ENCODE data around the gene APOL1.

APOL1 gene

DNA sequence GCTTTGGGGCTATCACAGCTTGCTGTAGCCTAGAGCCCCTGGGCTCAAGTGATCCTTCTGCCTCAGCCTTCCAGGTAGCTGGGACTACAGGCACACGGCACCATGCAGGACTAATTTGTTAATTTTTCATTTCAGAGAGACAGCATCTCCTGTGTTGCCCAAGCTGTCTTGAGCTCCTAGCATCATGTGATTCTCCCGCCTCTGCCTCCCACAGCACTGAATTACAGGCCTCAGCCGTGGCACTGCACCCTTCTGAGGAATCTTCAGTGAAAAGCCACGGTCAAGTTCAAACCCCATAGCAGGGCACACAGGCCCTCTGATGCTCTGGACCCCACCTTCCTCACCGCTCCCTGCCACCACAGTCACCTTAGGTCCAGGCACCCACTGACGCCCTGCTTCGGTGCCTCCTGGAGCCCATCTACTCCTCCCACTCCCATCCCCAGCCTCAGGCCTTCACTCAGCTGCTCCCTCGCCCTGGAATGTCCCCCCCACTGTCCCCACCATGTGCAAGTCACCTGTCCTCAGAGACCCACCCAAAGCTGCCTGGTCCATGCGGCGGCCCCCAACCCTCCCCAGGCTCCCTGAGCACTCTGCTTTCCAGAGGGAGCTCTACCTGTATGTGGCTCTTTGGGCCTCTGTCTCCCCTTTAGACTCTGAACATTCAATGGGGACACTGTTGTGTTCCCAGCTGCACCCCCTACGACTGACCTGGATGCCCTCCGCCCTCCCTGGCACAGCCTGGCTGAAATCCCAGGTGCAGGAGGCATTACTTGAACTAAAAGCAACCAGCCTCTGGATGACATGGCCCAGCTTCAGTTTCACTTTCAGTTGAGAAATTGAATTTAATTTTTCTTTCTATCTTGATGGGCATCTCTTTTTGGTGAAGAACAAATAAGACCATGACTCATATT is 15.2 kb upstream of the APOL1 start:
- no peak overlapping the region for H3K4me3 ChIP-seq (ENCODE audit: low read depth, low read length)
- no peaks in the 10 kb centered on the region for H3K79me2 ChIP-seq
- H3K27me3 ChIP-seq (ENCODE audit: control insufficient read depth, insufficient read depth, low read length): no peaks in the 10 kb centered on the region
- no peak overlapping the region for H2AFZ ChIP-seq
- H3K4me2 ChIP-seq (ENCODE audit: low read length): peak overlapping the region; percentile 93
- H3K9me3 ChIP-seq (ENCODE audit: control insufficient read depth, low read length): no peaks in the 10 kb centered on the region
- TF ChIP-seq, protein P1, sequence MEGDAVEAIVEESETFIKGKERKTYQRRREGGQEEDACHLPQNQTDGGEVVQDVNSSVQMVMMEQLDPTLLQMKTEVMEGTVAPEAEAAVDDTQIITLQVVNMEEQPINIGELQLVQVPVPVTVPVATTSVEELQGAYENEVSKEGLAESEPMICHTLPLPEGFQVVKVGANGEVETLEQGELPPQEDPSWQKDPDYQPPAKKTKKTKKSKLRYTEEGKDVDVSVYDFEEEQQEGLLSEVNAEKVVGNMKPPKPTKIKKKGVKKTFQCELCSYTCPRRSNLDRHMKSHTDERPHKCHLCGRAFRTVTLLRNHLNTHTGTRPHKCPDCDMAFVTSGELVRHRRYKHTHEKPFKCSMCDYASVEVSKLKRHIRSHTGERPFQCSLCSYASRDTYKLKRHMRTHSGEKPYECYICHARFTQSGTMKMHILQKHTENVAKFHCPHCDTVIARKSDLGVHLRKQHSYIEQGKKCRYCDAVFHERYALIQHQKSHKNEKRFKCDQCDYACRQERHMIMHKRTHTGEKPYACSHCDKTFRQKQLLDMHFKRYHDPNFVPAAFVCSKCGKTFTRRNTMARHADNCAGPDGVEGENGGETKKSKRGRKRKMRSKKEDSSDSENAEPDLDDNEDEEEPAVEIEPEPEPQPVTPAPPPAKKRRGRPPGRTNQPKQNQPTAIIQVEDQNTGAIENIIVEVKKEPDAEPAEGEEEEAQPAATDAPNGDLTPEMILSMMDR (IDR thresholded peaks at IDR 0.05): no peak
- peaks cover 3% of the 10 kb centered on the region for H3K4me1 ChIP-seq
- peak overlapping the region; percentile 75 for H3K27ac ChIP-seq
- no peaks in the 10 kb centered on the region for H3K36me3 ChIP-seq (ENCODE audit: control insufficient read depth, insufficient read depth, low read length)
- H3K9ac ChIP-seq: no peak overlapping the region

DNA sequence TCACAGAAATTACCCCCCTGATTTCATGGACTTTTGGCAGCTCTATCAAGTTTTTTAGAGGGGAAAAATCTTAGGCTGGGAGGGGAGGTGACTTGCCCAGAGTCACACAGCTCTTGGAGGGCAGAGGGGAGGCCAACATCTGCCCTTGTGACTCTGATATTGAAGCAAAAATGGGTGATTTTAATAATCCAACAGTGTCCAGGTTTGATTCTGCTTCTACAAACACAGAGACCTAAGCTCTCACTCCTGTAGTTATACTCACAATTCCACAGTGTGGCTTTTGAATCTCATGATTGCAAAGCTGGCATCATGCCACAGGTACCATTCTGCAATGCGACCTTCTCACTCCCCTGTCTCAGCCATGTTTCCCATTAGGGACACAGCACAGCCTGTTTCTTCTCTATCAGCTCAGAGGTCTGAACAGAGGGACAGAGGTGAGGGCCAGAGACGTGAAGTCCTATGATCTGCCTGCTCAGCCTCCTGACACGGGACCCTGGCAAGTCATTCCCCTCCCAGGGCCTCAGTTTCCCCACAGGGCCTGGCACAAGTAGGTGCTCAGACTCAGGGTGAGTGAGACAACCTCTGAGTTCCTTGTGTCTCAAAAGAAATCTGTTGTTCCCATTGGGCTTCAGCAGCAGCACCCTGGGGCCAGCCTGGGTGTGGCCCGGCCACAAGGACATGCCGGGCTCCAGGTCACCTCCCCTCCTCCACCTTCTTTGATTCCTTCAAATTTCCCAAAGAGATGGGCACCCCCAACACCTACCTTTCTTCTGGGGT is 14.4 kb upstream of the APOL1 start:
- H3K4me2 ChIP-seq (ENCODE audit: low read length): peak overlapping the region; percentile 93
- no peaks in the 10 kb centered on the region for H3K36me3 ChIP-seq (ENCODE audit: control insufficient read depth, insufficient read depth, low read length)
- H3K27ac ChIP-seq: peak overlapping the region; percentile 75
- H3K27me3 ChIP-seq (ENCODE audit: control insufficient read depth, insufficient read depth, low read length): no peaks in the 10 kb centered on the region
- H3K9ac ChIP-seq: no peak overlapping the region
- peaks cover 3% of the 10 kb centered on the region for H3K4me1 ChIP-seq
- H3K79me2 ChIP-seq: no peaks in the 10 kb centered on the region
- H2AFZ ChIP-seq: peak overlapping the region; percentile 83
- no peaks in the 10 kb centered on the region for H3K9me3 ChIP-seq (ENCODE audit: control insufficient read depth, low read length)
- peak overlapping the region; percentile 86 for H3K4me3 ChIP-seq (ENCODE audit: low read depth, low read length)
- TF ChIP-seq, protein P1 (IDR thresholded peaks at IDR 0.05): no peak

DNA sequence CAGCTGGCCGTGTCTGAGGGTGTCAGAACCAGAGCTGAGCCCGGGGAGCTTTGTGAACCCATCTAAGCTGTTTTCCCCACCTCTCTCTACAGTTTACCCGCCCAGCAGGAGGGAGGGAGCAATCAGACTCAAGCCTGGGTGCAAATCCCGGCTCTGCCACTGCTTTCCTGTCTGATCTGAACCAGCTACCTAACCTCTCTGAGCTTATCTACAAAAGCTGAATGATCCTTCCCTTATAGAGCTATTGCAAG is 13.9 kb upstream of the APOL1 start:
- H3K36me3 ChIP-seq (ENCODE audit: control insufficient read depth, insufficient read depth, low read length): no peaks in the 10 kb centered on the region
- H3K4me2 ChIP-seq (ENCODE audit: low read length): peak overlapping the region; percentile 93
- no peaks in the 10 kb centered on the region for H3K79me2 ChIP-seq
- H3K9me3 ChIP-seq (ENCODE audit: control insufficient read depth, low read length): no peaks in the 10 kb centered on the region
- H3K4me1 ChIP-seq: peaks cover 3% of the 10 kb centered on the region
- H3K27ac ChIP-seq: peak overlapping the region; percentile 75
- TF ChIP-seq, protein P1 (IDR thresholded peaks at IDR 0.05): no peak
- peak overlapping the region; percentile 83 for H2AFZ ChIP-seq
- H3K27me3 ChIP-seq (ENCODE audit: control insufficient read depth, insufficient read depth, low read length): no peaks in the 10 kb centered on the region
- peak overlapping the region; percentile 19 for H3K9ac ChIP-seq
- peak overlapping the region; percentile 86 for H3K4me3 ChIP-seq (ENCODE audit: low read depth, low read length)

DNA sequence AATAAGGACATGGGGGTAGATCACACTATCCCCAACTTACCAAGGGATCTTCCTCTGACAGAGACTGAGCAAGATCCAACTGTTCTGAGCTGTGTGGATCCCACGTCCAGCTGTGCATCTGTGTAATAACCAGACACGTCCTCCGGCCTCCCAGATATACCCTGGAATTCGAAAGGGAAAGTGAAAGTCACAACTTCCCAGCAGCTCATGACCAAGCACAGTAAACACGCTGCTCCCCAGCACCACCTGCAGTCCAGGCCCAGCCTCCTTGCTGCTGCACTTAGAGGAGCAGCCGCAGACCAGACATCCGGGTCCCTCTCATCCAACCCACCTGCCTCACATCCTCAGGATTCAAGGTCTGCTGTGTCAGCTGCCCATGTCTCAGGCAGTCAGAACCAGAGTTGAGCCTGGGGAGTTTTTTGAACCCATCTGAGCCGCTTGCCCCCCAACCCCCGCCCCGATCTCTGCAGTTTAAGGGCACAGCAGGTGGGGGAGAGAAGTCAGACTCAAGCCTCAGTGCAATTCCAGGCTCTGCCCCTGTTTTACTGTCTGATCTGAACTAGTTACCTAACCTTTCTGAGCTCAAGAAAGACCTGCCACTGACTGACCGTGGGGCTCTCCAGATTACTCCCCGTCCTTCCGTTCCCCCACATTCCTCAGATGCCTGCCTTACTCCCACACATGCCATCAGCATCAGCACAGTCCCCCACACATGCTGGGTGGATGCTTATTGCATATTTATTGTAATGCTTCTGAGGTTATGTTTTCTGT is 13.3 kb upstream of the APOL1 start, which contains the start of gene APOL2:
APOL2 (minus strand) TSS at position 127 of the 771 bp plus-strand sequence. CDS start 6,365 bp downstream, outside the sequence.
- no peaks in the 10 kb centered on the region for H3K36me3 ChIP-seq (ENCODE audit: control insufficient read depth, insufficient read depth, low read length)
- H3K9ac ChIP-seq: peak within 1 kb of the TSS; percentile 19
- no peaks in the 10 kb centered on the region for H3K9me3 ChIP-seq (ENCODE audit: control insufficient read depth, low read length)
- no peaks in the 10 kb centered on the region for H3K79me2 ChIP-seq
- H3K27me3 ChIP-seq (ENCODE audit: control insufficient read depth, insufficient read depth, low read length): no peaks in the 10 kb centered on the region
- TF ChIP-seq, protein P1 (IDR thresholded peaks at IDR 0.05): peak; percentile 64
- H3K27ac ChIP-seq: peak within 1 kb of the TSS; percentile 75
- H2AFZ ChIP-seq: peak within 1 kb of the TSS; percentile 83
- H3K4me1 ChIP-seq: peaks cover 3% of the 10 kb centered on the region
- H3K4me3 ChIP-seq (ENCODE audit: low read depth, low read length): peak within 1 kb of the TSS; percentile 86
- H3K4me2 ChIP-seq (ENCODE audit: low read length): peak within 1 kb of the TSS; percentile 93

All from parathyroid adenoma (tissue), 2 donors.